Chondrocyte (in vitro differentiated cells): ENCODE results near the gene TOR1B. TPM values are rescaled to one million over a fixed set of nuclear protein-coding genes. Genes with fewer than 3 reads are reported as not detected.
"Not testable (repeated sequence)": the region's sequence is repeated elsewhere in the genome, so short reads cannot be mapped to it uniquely, and the experiment has no call there.

Source experiments
- DNase-seq: peaks from one replicate; pipeline ENCODE4 v3.0.0; 2021; ENCODE audit warnings: mixed read lengths, low spot score
- H3K27ac Mint-ChIP-seq: one replicate; pipeline ENCODE4 v1.8.0; 2021; ENCODE audit warnings: mild to moderate bottlenecking, moderate library complexity, mixed read lengths; ENCODE audit not compliant: unreplicated experiment
- H3K27me3 Mint-ChIP-seq: 2 replicates; pipeline ENCODE4 v1.8.0; 2021; ENCODE audit warnings: low read depth, mixed read lengths
- H3K36me3 Mint-ChIP-seq: 2 replicates; pipeline ENCODE4 v1.8.0; 2021; ENCODE audit warnings: low read depth, mixed read lengths
- H3K4me1 Mint-ChIP-seq: 2 replicates; pipeline ENCODE4 v1.8.0; 2021; ENCODE audit warnings: low read depth, mild to moderate bottlenecking, mixed read lengths
- H3K4me3 Mint-ChIP-seq: one replicate; pipeline ENCODE4 v1.8.0; 2021; ENCODE audit warnings: mild to moderate bottlenecking, moderate library complexity, mixed read lengths; ENCODE audit not compliant: unreplicated experiment
- H3K9me3 Mint-ChIP-seq: 2 replicates; pipeline ENCODE4 v1.8.0; 2021; ENCODE audit warnings: low read depth, mixed read lengths
- total RNA-seq: library from RNA; stranded (reverse); gene quantifications from 3 replicates; pipeline ENCODE4 v1.2.1, GENCODE V29; 2021
- TF ChIP-seq, protein P1 (sequence below): fragments of 200-600 bp; sonication (generic); IDR thresholded peaks from 2 replicates; pipeline ENCODE4 v1.5.0; 2021; ENCODE audit warnings: antibody characterized with exemption, mild to moderate bottlenecking, moderate library complexity

Gene TOR1B
- total RNA-seq, 1 donor from 2014 or later, result 39.4 TPM

DNA sequence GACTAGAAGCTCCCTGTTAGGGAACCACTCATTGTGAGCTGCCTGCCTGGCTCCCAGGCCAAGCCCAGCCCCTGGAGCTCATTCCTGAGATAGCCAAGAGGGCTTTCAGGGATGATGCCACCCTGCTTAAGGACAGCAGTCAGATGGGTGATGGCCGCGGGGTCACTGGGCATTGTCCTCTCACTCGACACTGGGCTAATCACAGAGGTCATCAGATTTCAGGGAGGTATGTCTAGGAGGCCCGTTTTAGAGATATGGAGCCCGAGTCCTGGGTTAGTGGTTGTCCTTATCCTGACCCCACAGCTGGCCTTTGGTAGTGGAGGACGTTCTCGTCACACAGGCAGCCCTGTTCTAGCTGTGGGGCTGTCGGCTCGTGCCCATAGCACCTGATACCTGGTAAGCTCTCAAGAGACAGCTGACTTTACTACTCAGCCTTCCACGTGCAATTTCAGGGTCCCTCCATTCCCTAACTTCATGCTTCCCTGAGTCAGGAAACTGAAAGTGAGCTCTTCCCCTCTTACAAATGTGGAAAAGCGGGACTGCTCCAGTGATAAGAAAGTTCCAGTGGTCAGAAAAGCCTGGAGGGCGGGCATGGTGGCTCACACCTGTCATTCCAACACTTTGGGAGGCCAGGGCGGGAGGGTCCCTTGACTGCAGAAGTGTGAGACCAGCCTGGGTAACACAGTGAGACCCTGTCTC, 43.0 kb upstream of the TOR1B start:
- no peak overlapping the region for H3K27ac Mint-ChIP-seq
- no peak overlapping the region for H3K4me3 Mint-ChIP-seq
- no peaks in the 10 kb centered on the region for H3K9me3 Mint-ChIP-seq
- peaks cover 17% of the 10 kb centered on the region for H3K4me1 Mint-ChIP-seq
- peaks cover 7% of the 10 kb centered on the region for H3K27me3 Mint-ChIP-seq
- no peaks in the 10 kb centered on the region for H3K36me3 Mint-ChIP-seq
- TF ChIP-seq, protein P1, sequence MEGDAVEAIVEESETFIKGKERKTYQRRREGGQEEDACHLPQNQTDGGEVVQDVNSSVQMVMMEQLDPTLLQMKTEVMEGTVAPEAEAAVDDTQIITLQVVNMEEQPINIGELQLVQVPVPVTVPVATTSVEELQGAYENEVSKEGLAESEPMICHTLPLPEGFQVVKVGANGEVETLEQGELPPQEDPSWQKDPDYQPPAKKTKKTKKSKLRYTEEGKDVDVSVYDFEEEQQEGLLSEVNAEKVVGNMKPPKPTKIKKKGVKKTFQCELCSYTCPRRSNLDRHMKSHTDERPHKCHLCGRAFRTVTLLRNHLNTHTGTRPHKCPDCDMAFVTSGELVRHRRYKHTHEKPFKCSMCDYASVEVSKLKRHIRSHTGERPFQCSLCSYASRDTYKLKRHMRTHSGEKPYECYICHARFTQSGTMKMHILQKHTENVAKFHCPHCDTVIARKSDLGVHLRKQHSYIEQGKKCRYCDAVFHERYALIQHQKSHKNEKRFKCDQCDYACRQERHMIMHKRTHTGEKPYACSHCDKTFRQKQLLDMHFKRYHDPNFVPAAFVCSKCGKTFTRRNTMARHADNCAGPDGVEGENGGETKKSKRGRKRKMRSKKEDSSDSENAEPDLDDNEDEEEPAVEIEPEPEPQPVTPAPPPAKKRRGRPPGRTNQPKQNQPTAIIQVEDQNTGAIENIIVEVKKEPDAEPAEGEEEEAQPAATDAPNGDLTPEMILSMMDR, result no peak
- DNase-seq, result no peak

DNA sequence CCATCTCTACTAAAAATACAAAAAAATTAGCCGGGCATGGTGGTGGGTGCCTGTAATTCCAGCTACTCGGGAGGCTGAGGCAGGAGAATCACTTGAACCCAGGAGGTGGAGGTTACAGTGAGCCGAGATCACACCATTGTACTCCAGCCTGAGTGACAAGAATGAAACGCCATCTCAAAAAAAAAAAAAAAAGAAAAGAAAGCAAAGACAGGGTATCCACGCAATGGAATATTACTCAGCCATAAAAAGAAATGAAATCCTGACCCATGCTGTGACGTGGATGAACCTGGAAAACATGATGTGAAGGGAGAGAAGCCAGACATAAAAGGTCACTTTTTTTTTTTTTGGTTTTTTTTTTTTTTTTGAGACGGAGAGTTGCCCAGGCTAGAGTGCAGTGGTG, 42.2 kb upstream of the TOR1B start:
- H3K27ac Mint-ChIP-seq, H3K36me3 Mint-ChIP-seq, H3K9me3 Mint-ChIP-seq, DNase-seq, H3K27me3 Mint-ChIP-seq, H3K4me3 Mint-ChIP-seq: not testable (repeated sequence)
- peaks cover 17% of the 10 kb centered on the region for H3K4me1 Mint-ChIP-seq

DNA sequence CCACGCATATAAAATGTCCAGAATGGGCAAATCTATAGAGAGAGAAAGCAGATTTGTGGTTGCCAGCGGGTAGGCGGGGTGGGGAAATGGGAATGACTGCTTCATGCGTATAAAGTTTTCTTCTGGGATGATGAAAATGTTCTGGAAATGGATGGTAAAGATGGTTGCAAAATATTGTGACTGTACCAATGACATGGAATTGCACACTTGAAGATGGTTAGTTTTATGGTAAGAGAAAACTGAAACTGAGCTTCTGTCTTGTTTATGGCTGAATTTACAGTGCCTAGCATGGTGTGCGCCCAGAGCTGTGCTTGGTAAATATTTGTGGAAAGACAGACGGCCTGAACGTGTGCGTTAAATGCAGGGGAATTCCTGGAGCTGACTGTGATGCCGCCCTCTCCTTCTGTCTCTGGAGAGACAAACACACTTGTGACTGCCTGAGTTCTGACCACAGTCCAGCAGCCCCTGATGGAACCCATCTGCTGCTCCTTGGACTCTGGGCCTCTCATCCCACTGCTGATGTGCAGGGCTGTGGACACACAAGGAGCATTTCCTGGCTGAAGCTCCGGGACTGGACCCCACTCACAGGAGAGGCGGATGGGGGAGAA, 41.6 kb upstream of the TOR1B start:
- no peak overlapping the region for H3K27ac Mint-ChIP-seq
- no peak for DNase-seq
- H3K27me3 Mint-ChIP-seq, result peaks cover 4% of the 10 kb centered on the region
- H3K4me3 Mint-ChIP-seq, result no peak overlapping the region
- H3K36me3 Mint-ChIP-seq, result no peaks in the 10 kb centered on the region
- TF ChIP-seq, protein P1, result no peak
- H3K9me3 Mint-ChIP-seq, result no peaks in the 10 kb centered on the region
- H3K4me1 Mint-ChIP-seq, result peaks cover 17% of the 10 kb centered on the region

DNA sequence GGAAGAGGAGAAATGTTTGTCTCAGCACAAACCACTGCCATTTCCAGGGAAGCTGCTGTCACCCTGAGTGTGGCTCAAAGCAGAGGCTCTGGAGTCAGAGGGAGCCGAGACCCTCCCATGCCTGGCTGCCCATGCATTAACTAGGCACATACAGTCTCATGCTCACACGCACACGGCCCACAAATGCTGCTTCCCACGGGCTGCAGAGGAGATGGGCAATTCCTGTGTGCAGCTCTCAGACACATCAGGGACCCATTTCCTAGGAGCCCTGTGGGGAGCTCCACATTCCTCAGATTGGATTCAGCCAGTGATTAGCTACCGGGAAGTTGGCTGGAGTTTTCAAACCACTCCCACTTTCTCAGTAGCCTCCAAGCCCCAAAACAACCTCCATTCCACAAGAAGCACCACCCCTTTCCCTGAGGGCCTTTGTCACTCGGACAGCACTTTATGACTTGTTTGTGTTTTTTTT, 41.0 kb upstream of the TOR1B start:
- no peak overlapping the region for H3K4me3 Mint-ChIP-seq
- TF ChIP-seq, protein P1, result no peak
- H3K4me1 Mint-ChIP-seq, result peaks cover 16% of the 10 kb centered on the region
- peaks cover 4% of the 10 kb centered on the region for H3K27me3 Mint-ChIP-seq
- H3K9me3 Mint-ChIP-seq, result no peaks in the 10 kb centered on the region
- no peaks in the 10 kb centered on the region for H3K36me3 Mint-ChIP-seq
- no peak for DNase-seq
- H3K27ac Mint-ChIP-seq, result no peak overlapping the region

DNA sequence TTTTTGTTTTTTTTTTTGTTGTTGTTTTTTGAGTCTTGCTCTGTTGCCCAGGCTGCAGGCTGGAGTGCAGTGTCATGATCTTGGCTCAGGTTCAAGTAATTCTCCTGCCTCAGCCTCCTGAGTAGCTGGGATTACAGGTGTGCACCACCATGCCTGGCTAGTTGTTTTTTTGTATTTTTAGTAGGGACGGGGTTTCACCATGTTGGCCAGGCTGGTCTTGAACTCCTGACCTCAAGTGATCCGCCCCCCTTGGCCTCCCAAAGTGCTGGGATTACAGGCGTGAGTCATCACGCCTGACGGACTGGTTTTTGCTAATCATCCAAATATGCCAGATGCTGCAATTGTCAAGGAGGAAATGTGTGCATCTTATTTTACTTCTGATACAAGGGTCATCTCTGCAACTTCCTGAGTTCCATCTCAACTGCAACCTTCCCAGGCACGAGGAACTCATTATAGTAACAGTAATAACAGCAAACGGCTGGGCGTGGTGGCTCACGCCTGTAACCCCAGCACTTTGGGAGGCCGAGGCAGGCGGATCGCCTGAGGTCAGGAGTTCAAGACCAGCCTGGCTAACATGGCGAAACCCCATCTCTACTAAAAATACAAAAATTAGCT, 40.5 kb upstream of the TOR1B start:
- DNase-seq, H3K27ac Mint-ChIP-seq, H3K36me3 Mint-ChIP-seq, H3K9me3 Mint-ChIP-seq, H3K4me3 Mint-ChIP-seq, H3K27me3 Mint-ChIP-seq: not testable (repeated sequence)
- peaks cover 14% of the 10 kb centered on the region for H3K4me1 Mint-ChIP-seq
